MCF 10A (cell line): ENCODE data around the gene CPNE2. TPM values are rescaled to one million over a fixed set of nuclear protein-coding genes. Genes with fewer than 3 reads are reported as not detected.

Experiments
- BruUV-seq: library from RNA; stranded (reverse); fragments of 400-500 nt; replicated peaks from 2 replicates; lab custom pipeline; 2021; lab: Mats Ljungman, UMichigan
- CTCF ChIA-PET: fragments of 300-600 bp; sonication (Branson Sonifier 250); formaldehyde crosslinking; extraction: SDS; loops from one replicate; lab custom pipeline; 2021; ENCODE audit warnings: antibody characterized with exemption, inconsistent platforms; lab: Yijun Ruan, JAX
- POLR2A ChIA-PET: fragments of 300-600, 350-650 bp; sonication (Branson Sonifier 250); formaldehyde crosslinking; extraction: SDS; loops from one replicate; lab custom pipeline; 2020; ENCODE audit warnings: antibody characterized with exemption, inconsistent platforms; lab: Yijun Ruan, JAX
- DNase-seq: peaks from one replicate; pipeline ENCODE4 v3.0.0-alpha.2; 2018; ENCODE audit not compliant: unreplicated experiment
- H3K27ac Mint-ChIP-seq: one replicate; pipeline ENCODE4 v1.8.0; 2022; ENCODE audit warnings: mild to moderate bottlenecking, low read depth, mixed read lengths; ENCODE audit not compliant: unreplicated experiment
- H3K27me3 Mint-ChIP-seq: one replicate; pipeline ENCODE4 v1.8.0; 2022; ENCODE audit warnings: mixed read lengths; ENCODE audit not compliant: insufficient read depth, unreplicated experiment
- H3K36me3 Mint-ChIP-seq: one replicate; pipeline ENCODE4 v1.8.0; 2022; ENCODE audit warnings: mild to moderate bottlenecking, moderate library complexity, mixed read lengths; ENCODE audit not compliant: insufficient read depth, unreplicated experiment
- H3K4me1 Mint-ChIP-seq: one replicate; pipeline ENCODE4 v1.8.0; 2022; ENCODE audit warnings: mixed read lengths; ENCODE audit not compliant: insufficient read depth, unreplicated experiment
- H3K4me3 Mint-ChIP-seq: one replicate; pipeline ENCODE4 v1.8.0; 2022; ENCODE audit warnings: mild to moderate bottlenecking, moderate library complexity, mixed read lengths; ENCODE audit not compliant: unreplicated experiment
- H3K9me3 Mint-ChIP-seq: one replicate; pipeline ENCODE4 v1.8.0; 2022; ENCODE audit warnings: mixed read lengths; ENCODE audit not compliant: unreplicated experiment
- CTCF ChIP-seq: fragments of 200-600 bp; IDR thresholded peaks from one replicate; pipeline ENCODE4 v1.8.0; 2022; ENCODE audit warnings: antibody characterized with exemption, mild to moderate bottlenecking; ENCODE audit not compliant: unreplicated experiment
- intact Hi-C: fragments of 100-400 bp; cut with micrococcal nuclease; formaldehyde crosslinking; loops from 2 replicates; pipeline ENCODE4 v1.14.1; 2022
- total RNA-seq: library from RNA; stranded (reverse); gene quantifications from 2 replicates; pipeline ENCODE4 v1.2.3, GENCODE V29; 2022

The CPNE2 gene
- total RNA-seq, 1 experiment from 2014 or later, result 6.7 TPM

- no peak for TF ChIP-seq CTCF
- ChIA-PET POLR2A (interaction anchor here (1.0 kb wide), 1 partner anchor 10 kb away, joined by 3 read pairs; no protein-coding TSS in a partner anchor), CTCF (no interaction called here)
- DNase-seq, result no peak
- BruUV-seq, result no TSS peak
- peaks cover 87% of the 10 kb centered on the region for H3K36me3 Mint-ChIP-seq
- no peaks in the 10 kb centered on the region for H3K9me3 Mint-ChIP-seq
- no peaks in the 10 kb centered on the region for H3K4me1 Mint-ChIP-seq
- intact Hi-C loops, result no loop called here
- no peaks in the 10 kb centered on the region for H3K27me3 Mint-ChIP-seq
- H3K4me3 Mint-ChIP-seq, result no peak overlapping the region
- H3K27ac Mint-ChIP-seq, result peak overlapping the region; percentile 35
These were observed 67.1 kb downstream of the CPNE2 start for GRCh38 chr16:57159447-57159846.

GRCh38 chr16:57163842-57164241 is 71.5 kb downstream of the CPNE2 start:
- BruUV-seq, result no TSS peak

GRCh38 chr16:57165483-57165882 is 73.1 kb downstream of the CPNE2 start:
- Mint-ChIP-seq H3K4me1 (peaks cover 13% of the 10 kb centered on the region), H3K9me3 (no peaks in the 10 kb centered on the region), H3K27ac (no peak overlapping the region), H3K4me3 (no peak overlapping the region), H3K27me3 (no peaks in the 10 kb centered on the region), H3K36me3 (peaks cover 73% of the 10 kb centered on the region)
- intact Hi-C loops, result loop anchor here (5.0 to 10.0 kb wide), 2 partner anchors 231 to 373 kb away; partner anchors contain the start of gene HERPUD1
- ChIA-PET POLR2A (interaction anchor here (0.7 kb wide), 2 partner anchors 20 to 161 kb away, joined by 3 to 4 read pairs; partner anchors contain the start of genes PSME3IP1 and RSPRY1), CTCF (no interaction called here)
- BruUV-seq, result no TSS peak
- TF ChIP-seq CTCF, result no peak
- no peak for DNase-seq

More at GRCh38 chr16:57163842-57164241, 71.5 kb downstream of the CPNE2 start:
- DNase-seq, result no peak
- Mint-ChIP-seq H3K27me3 (no peaks in the 10 kb centered on the region), H3K4me1 (peaks cover 13% of the 10 kb centered on the region), H3K4me3 (no peak overlapping the region), H3K27ac (no peak overlapping the region), H3K36me3 (peaks cover 69% of the 10 kb centered on the region), H3K9me3 (no peaks in the 10 kb centered on the region)
- POLR2A ChIA-PET, result no interaction called here
- CTCF ChIA-PET, result no interaction called here
- TF ChIP-seq CTCF, result no peak
- intact Hi-C loops, result loop anchor here (10.0 kb wide), 1 partner anchor 229 kb away; the partner anchor contains the start of gene HERPUD1

GRCh38 chr16:57165938-57166337 is 73.6 kb downstream of the CPNE2 start:
- TF ChIP-seq CTCF, result no peak
- ChIA-PET POLR2A (interaction anchor here (0.7 kb wide), 1 partner anchor 20 kb away, joined by 4 read pairs; the partner anchor contains the start of genes PSME3IP1 and RSPRY1), CTCF (interaction anchor here (0.7 to 1.0 kb wide), 2 partner anchors 10 to 380 kb away, joined by 3 to 5 read pairs; no protein-coding TSS in a partner anchor)
- H3K36me3 Mint-ChIP-seq, result peaks cover 76% of the 10 kb centered on the region
- no peak overlapping the region for H3K4me3 Mint-ChIP-seq
- no TSS peak for BruUV-seq
- no peak overlapping the region for H3K27ac Mint-ChIP-seq
- DNase-seq, result no peak
- intact Hi-C loops, result loop anchor here (5.0 to 10.0 kb wide), 2 partner anchors 231 to 374 kb away; partner anchors contain the start of gene HERPUD1
- no peaks in the 10 kb centered on the region for H3K9me3 Mint-ChIP-seq
- no peaks in the 10 kb centered on the region for H3K27me3 Mint-ChIP-seq
- peaks cover 13% of the 10 kb centered on the region for H3K4me1 Mint-ChIP-seq
